GM18861 (cell line): ENCODE data around the gene CALML4.
"Not testable (repeated sequence)": the region's sequence is repeated elsewhere in the genome, so short reads cannot be mapped to it uniquely, and the experiment has no call there.

Experiments
- ATAC-seq: cut with Tn5 transposase; IDR thresholded peaks from one replicate; pipeline ENCODE4 v1.9.1; 2021; ENCODE audit not compliant: unreplicated experiment

Gene CALML4, protein sequence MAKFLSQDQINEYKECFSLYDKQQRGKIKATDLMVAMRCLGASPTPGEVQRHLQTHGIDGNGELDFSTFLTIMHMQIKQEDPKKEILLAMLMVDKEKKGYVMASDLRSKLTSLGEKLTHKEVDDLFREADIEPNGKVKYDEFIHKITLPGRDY

DNA sequence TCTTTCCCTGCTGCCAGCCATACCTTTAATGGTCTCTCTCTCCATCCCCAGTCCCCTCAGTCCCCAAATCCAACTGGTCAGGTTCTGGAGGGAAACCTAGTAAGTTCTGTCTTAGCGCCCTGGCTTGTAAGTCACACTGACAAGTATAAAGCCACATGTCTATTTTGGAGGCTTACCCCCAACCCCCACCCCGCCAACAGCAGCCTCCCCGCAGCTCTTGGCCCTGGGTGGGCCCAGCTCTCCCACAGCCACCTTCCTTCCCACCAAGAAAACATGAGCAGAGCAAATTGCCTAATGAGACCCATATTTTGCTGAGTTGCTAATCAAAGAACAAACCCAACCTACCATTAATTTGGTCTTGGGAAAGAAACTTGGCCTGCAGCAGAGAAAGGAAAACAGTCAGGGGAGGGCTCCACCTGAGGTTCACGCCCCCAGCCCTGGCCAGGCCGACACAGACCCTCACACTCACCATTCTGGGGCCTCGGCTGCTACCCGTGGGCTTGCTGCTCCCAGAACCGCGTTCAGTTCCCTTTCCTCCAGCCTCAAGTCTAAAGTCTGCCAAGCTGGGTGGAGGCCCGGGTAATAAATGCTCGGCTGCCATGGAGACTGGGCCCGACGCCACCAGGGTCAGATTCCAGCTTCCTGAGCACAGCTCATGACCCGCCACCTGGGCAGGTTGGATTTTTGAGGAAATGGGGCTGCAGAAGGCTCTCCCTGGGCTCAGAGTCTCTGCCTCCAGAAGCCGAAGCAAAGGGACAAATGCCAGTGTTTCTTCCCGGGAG lies at the start of gene CALML4:
Gene CALML4 (minus strand): TSS at position 557 of the 782 bp plus-strand sequence. CDS start 85 bp downstream, at position 472.
- ATAC-seq: no peak

DNA sequence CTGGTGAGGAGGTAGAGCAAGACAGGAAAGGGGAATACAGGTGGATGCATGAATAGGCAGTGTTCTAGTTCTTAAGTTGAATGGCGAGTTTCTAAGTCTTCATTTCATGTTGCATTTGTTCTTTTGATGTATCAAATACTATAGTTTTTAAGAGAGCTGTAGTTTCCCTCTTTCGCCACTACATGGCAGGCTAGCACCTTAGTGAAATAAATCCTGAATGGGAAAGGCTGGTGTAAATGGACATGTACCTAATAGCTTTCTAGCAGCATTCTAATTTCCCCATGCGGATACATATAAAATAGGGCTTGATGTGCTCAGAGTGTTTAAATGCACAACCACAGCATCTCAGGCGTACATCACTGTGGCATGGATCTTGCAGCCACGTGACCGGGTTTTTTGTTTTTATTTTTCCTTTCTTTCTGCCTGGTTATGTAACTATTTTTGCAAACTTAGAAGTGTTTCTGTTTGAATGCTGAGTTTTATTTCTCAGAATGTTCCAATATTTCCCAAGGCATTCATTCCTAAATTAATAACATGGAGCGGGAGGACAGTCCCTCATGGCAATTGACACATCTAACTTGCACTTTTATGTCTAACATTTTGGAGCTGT lies 47.9 kb upstream of the CALML4 start:
- peak; percentile 52 for ATAC-seq

DNA sequence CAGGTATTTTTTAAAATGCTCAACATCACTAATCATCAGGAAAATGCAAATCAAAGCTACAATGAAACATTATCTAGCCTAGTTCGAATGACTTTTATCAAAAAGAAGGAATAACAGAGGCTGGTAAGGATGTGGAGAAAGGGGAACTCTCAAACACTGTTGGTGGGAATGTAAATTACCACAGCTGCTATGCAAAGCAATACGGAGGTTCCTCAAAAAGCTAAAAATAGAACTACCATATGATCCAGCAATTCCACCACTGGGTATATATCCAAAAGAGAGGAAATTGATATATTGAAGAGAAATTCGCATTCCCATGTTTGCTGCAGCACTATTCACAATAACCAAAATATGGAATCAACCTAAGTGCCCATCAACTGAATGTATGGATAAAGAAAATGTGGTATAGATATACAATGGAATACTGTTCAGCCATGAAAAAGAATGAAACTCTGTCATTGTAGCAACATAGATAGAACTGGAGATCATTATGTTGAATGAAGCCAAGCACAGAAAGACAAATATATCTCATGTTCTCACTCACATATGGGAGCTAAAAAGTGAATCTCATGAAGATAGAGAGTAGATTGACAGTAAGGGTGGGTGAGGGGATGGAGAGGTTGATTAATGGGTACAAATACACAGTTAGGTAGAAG lies 44.1 kb upstream of the CALML4 start:
- no peak for ATAC-seq

DNA sequence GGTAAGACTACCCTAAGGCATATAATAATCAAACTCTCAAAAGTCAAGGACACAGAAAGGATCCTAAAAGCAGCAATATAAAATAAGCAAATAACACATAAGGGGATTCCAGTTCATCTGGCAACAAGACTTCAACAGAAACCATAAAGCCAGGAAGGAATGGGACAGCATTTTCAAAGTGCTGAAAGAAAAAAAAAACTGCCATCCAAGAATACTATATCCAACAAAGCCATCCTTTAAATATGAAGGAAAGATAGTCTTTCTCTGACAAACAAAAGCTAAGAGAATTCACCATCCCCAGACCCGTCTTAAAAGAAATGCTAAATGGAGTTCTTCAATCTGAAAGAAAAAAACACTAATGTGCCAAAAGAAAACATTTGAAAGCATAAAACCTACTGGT lies 39.1 kb upstream of the CALML4 start:
- no peak for ATAC-seq

DNA sequence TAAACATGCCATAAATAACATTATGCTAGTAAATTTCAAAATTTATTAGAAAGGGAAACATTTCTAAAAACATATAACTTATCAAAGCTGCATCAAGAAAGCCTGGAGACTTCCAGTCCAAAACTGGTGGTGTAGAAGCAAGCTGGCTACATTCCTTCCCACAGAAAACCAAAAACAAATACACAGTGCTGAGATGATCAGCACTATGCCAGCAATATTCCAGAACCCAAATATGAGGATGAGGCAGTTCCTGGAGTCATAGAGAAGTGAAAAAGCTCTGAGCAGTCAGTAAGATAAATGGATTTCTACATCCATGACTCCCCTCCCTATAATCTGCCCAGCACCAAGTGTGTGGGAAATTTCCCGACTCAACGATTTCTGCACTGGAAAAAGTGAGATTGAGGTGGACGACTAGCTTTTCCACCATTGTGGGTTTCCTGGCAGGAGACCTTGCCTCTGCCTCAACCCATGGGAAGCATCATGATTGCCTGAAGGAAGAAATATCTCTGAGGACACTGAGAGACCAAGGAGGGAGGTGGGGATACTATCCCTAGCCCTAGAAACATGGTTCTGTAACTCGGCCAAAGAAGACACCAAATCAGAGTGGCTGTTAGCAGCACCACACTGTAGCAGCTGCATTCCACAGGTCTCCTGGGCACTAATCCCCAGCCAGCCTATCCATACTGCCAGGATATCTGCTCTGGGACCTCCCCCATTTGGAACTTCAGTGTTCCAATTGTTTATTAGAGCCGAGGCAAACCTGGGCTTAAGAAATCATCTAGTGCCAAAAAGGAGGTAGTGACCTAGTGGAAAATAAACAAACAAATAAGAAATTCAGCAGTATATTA lies 36.2 kb upstream of the CALML4 start:
- no peak for ATAC-seq

DNA sequence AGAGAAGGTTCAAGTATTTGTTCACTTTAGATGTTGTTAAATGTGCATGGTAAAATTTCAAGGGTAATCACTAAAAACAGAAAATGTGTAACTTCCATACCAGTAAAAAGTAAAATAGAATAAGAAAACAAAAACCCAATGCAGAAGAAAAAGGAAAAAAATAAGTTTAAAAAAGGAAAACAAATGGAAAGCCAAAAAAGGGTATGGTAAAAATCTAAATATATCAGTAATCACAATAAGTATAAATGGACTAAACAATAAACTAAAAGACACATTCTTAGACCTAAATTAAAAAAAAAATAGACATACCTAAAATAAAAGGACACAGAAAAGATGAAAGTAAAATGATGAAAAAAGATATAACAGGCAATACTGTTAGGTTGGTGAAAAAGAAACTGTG lies 33.9 kb upstream of the CALML4 start:
- ATAC-seq: no peak

DNA sequence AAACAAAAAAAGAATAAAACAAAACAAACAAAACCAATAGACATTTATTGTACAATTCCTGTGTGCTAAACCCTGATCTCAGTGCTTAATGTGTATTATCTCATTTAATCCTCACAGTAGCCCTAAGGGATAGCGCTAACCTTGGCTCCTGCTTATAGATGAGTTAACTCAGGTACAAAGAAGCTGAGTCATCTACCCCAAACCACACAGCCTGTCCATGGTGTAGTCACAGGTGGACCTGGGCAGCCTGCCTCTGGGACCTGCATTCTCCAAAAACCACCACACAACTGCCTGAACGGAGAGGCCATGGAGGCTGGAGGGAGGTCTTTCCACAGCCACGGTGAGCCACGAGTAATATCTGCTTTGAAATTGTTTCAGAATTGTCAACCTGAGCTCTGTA lies 29.9 kb upstream of the CALML4 start:
- no peak for ATAC-seq

DNA sequence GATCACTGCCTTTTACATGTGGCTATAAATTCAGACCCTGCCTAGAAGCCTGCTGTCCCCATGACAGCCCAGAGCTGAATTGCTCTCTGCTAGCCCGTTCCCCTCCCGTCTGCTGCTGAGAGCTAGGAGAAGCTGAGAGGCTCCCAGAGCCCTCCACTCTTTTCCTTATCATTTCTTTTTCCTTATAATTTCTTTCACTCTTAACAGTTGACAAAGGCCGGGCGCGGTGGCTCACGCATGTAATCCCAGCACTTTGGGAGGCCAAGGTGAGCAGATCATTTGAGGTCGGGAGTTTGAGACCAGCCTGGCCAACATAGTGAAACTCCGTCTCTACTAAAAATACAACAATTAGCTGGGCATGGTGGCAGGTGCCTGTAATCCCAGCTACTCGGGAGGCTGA lies 29.4 kb upstream of the CALML4 start:
- ATAC-seq: not testable (repeated sequence)

DNA sequence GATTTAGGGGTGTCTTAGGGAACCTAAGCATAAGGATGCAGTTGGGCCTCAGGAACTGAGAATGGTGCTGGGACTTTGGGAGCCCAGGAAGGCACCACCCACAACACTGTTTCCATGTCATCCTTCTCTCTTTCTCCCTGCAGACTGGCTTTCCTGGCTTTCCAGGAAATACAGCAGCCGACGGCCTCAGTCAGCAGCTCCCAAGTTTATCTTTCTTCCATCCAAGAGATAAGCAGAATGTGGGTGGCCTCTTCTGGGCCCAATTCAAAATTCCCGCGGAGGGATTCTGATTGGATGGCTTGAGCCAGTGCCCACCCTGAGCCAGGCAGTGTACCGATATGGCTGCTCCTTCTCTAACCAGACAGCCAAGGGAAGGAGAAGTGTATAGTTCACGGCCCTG lies 28.9 kb upstream of the CALML4 start:
- no peak for ATAC-seq

DNA sequence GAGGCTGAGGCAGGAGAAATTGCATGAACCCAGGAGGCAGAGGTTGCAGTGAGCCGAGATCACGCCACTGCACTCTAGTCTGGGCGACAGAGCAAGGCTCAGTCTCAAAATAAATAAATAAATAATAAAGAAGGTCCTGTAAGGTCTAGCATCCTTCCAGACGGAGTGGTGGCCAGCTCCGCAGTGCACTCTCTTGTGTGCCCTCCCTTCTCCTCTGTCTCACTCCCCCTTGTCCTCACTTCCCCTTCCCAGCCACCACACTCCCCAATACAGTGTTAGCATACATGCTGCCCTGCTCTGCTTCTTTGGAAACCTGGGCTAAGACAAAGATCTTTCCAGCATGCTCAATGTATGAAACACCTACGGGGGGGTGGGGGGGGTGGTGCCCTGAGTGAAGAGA lies 27.8 kb upstream of the CALML4 start:
- ATAC-seq: no peak

DNA sequence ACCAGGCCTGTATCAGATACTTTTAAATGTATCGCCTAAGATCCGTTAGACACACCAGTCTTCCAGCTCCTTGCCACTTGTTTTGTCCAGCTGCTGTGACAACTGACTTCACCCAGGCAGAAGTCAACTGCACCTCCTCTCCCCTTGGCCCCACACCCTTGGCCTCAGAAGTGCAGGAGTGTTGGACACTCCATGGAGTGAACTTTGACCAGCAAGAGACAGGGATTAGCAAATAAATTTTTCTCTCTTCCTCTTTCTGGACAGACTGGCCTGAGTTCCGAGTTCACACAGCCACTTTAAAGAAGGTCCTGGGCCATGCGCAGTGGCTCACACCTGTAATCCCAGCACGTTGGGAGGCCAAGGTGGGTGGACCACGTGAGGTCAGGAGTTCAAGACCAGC lies 27.3 kb upstream of the CALML4 start:
- no peak for ATAC-seq

DNA sequence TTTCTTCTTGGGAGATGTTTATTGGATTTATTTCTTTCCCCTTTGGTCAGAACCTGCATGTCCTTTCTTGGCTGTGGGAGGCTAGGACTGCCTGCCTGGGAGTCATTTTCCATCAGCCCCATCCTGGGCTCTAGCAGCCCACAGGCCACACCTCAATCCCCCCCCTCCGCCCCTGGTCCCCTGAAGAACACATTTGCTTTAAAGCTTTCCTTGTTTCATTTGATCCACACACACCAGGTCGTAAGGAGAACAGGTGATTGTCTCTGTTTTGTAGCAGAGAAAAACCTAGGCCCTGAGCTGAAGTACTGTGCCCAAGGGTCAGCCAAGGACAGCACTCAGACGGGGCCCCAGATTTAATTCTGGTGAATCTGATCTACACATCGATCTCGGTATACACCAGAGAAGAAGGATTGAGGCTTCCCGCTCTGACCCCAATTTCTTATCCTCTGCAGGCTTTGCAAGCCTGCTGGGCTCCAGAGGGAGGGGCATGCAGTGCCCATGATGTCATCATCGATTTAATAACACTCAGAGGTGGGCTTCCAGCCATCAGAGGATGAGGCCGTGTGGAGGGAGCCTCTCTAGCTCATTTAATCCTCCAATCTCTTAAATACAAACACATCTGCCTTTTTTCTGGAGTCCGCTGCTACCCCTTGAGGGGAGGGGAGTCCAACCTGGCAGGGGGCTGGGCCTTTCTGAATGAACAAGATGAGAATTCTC lies 26.1 kb upstream of the CALML4 start:
- ATAC-seq: no peak

DNA sequence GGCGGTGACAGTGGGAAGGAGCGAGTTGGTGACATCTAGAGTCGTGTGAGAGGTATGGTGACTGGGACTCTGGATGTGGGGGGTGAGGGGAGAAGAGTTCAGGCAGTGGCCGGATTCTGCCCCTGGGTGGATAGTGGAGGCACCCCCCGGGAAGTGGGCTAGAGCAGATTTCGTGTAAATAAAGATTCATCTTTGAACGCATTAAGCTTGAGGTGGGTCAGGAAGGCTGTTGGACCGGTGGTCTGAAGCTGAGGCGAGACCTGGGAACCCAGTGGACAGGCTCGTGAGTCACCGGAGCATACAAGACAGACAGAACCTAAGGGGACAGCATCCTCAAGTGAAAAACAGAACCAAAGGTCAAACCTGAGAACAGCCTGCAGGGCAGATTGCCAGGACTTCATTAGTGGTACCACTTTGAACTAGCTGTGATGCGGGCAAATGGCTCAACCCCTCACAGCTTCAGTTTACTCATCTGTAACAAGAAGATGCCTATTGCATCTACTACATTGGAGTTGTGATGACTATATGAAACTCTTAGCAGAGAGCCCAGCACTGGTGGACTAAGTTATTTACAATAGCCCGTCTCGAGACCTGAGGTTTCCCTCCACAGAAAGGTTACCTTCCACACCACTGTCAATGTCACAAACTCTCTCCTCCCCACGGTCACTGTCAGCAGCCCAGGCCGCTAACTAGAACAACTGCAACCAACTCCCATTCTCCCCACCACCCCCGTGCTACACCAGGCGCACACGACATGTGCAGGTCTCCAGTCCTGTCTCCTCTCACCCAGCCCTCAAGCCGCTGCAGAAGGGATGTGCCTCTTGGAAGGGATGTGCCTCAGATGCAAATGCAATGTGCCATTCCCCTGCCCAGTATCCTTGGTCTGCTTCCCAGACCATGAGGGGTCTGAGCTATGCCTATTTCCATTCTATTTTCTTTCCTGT lies 25.3 kb upstream of the CALML4 start:
- ATAC-seq: no peak

DNA sequence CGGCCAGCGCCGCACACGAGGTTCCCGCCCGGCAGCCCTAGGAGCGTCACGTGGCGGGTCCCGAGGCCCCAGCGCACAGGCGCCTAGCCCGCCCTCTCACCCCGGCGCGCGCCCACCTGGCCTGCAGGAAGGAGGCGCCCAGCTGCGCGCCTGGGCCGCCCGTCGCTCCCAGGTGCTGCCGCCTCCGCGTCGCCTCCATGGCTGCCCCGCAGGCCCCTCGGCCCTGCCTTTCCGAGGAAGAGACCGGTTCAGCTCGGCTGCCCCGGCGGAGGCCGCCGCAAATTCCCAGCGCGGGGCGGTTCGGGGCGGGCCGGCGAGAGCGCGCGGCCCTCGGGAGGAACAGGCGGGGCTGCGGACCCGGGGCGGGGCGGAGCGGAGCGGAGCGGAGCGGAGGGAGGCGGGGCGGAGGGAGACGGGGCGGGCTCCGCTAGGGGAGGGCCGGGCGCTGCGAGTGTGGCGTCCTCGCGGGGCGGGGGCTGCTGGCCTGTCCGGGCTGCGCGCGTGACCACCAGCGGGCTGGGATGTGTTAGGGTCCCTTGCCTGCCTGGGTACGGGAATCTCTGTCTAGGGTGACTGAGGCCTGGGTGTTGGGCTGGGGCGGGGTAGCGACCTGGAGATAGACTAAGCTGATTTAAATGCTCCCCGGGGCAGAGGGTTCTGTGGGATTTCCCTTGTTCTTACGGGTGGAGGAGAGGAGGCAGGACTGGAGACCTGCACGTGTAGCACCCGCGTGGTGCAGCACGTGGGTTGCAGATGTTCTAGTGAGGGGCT lies 24.4 kb upstream of the CALML4 start, which contains the start of gene CLN6:
Gene CLN6 (minus strand): TSS at position 343 of the 771 bp plus-strand sequence. CDS start 144 bp downstream, at position 199.
- ATAC-seq: peak; percentile 64

DNA sequence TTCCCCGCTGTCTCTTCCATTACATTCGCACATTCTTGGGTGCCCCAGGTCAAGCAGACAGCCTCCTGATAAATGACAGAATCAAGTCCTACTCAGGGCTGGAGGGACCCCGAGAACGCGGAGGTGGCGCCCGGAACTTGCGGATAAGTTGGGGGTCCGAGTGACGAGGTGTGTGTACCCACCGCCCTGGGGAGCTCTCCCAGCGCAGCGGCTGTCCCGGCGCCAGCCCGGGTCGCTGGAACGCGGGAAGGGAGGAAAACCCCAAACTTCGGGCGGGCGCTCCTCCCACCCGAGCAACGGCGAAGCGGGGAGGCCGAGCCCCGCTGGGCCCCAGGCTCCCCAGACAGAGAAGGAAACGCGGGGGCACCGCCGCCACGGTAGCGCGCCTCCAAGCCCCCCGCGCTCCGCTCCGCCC lies 23.8 kb upstream of the CALML4 start:
- ATAC-seq: no peak

DNA sequence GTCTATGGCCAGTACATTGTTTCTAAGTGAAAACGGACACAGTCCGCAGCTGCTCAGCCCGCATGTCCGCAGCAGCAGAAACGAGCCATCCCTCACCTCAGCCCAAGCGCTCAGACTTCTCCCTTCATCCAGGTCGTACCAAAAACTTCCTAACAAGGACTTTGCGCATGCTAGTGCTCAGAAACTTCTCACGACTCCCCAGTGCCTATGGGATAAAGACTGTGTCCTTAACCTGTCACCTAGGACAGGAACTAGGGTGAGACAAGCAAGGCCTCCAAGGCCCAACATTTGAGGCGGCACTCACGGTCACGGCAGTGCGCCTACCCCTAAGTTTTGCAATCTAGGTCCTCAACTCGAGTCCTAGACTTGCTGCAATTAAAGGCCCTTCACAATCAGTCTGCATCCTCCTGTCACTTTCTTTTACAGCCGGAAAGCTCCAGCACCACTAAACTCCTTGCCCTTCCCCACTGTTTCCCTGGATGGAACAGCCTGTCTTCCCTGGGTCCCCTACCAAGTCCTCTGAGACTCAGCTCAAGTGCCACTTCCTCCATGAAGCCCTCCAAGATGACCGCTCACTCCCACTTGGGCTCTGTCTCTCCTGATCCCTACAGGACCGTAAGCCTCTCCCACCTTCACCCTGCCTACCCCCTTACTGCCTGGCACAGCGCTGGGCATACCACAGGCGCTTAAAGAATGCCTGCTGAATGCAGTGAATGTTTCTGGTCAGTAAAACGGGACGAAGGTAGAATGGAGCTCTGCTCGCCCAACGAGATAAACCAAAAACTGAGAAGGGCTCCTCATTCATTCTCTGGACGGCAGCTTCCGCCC lies 23.2 kb upstream of the CALML4 start:
- ATAC-seq: no peak

DNA sequence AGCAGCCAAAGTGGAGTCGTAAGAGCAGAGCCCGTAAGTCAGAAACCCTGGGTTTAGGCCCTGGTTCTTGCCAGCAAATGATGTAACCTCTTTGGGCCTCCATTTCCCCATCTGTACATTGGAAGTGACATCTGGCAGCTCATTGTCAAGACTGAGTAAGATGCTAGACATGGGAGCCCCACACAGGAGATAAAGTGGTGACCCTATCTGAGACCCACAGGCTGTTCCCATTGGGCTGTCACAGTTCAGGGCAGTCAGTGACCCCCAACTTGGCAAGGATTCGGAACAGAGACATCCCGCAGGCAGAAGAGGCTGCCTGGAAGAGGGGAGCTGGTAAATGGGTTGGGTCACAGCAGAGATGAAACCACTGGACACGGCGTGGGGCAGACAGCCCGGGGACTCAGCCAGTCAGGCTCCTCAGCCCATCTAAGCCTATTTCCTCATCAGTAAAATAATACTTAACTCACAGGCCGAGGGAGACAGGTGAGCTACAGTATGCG lies 22.6 kb upstream of the CALML4 start:
- no peak for ATAC-seq
